ENCODE measurements around the gene PAK6.

Gene PAK6

GRCh38 chr15:40241269-40242212 lies 2.7 kb downstream of the PAK6 start:
- DNase-seq (ENCODE audit: low read depth), result no peak

GRCh38 chr15:40242213-40242599 lies 3.3 kb downstream of the PAK6 start:
- no peak for DNase-seq (ENCODE audit: low read depth)

GRCh38 chr15:40242601-40243000 lies 3.7 kb downstream of the PAK6 start:
- no peak for DNase-seq (ENCODE audit: low read depth)

GRCh38 chr15:40243126-40243810 lies 4.4 kb downstream of the PAK6 start:
- no peak for DNase-seq (ENCODE audit: low read depth)

GRCh38 chr15:40244961-40245523 lies 6.2 kb downstream of the PAK6 start:
- no peak for DNase-seq (ENCODE audit: low read depth)

- DNase-seq (ENCODE audit: low read depth), result no peak
These were observed 7.0 kb downstream of the PAK6 start for GRCh38 chr15:40245666-40246450.

- DNase-seq (ENCODE audit: low read depth), result no peak
These were observed 7.8 kb downstream of the PAK6 start for GRCh38 chr15:40246496-40247280.

- no peak for DNase-seq (ENCODE audit: low read depth)
These were observed 8.6 kb downstream of the PAK6 start for GRCh38 chr15:40247406-40247971.

- no peak for DNase-seq (ENCODE audit: low read depth)
These were observed 9.3 kb downstream of the PAK6 start for GRCh38 chr15:40248006-40248783.

GRCh38 chr15:40249477-40250303 lies 10.8 kb downstream of the PAK6 start:
- DNase-seq (ENCODE audit: low read depth), result no peak

- DNase-seq (ENCODE audit: low read depth), result no peak
These were observed 11.4 kb downstream of the PAK6 start for GRCh38 chr15:40250304-40250656.

GRCh38 chr15:40250771-40251483 lies 12.1 kb downstream of the PAK6 start:
- no peak for DNase-seq (ENCODE audit: low read depth)

- no peak for DNase-seq (ENCODE audit: low read depth)
These were observed 12.8 kb downstream of the PAK6 start for GRCh38 chr15:40251486-40252140.

GRCh38 chr15:40252141-40252437 lies 13.2 kb downstream of the PAK6 start:
- DNase-seq (ENCODE audit: low read depth), result no peak

- no peak for DNase-seq (ENCODE audit: low read depth)
These were observed 13.7 kb downstream of the PAK6 start for GRCh38 chr15:40252438-40253166.

GRCh38 chr15:40253167-40253790 lies 14.4 kb downstream of the PAK6 start:
- DNase-seq (ENCODE audit: low read depth), result no peak

- no peak for DNase-seq (ENCODE audit: low read depth)
These were observed 15.6 kb downstream of the PAK6 start for GRCh38 chr15:40254452-40254851.
